ENCODE measurements around the gene PRM3. TPM values are rescaled to one million over a fixed set of nuclear protein-coding genes. Genes with fewer than 3 reads are reported as not detected.

PRM3 gene
- total RNA-seq, 1 donor from 2014 or later, result not detected

- H3K9me3 ChIP-seq, result no peaks in the 10 kb centered on the region
- no peak overlapping the region for H3K4me3 ChIP-seq
- intact Hi-C loops (cut with DNase I), result no loop called here
- H3K36me3 ChIP-seq, result no peaks in the 10 kb centered on the region
- H3K27ac ChIP-seq, result peak overlapping the region; percentile 82
- no peaks in the 10 kb centered on the region for H3K27me3 ChIP-seq
- DNase-seq, result no peak
- peak; percentile 20 for ATAC-seq
- H3K4me1 ChIP-seq, result peaks cover 30% of the 10 kb centered on the region
- no peak for TF ChIP-seq CTCF (IDR thresholded peaks at IDR 0.05)
Measured at GRCh38 chr16:11307639-11308492, 34.4 kb upstream of the PRM3 start.

GRCh38 chr16:11306997-11307638 lies 33.7 kb upstream of the PRM3 start:
- intact Hi-C loops (cut with DNase I), result no loop called here
- Histone ChIP-seq H3K27me3 (no peaks in the 10 kb centered on the region), H3K27ac (peak overlapping the region; percentile 82), H3K4me1 (peaks cover 25% of the 10 kb centered on the region), H3K9me3 (no peaks in the 10 kb centered on the region), H3K4me3 (no peak overlapping the region), H3K36me3 (no peaks in the 10 kb centered on the region)
- DNase-seq (no peak), ATAC-seq (peak; percentile 78)
- TF ChIP-seq CTCF (IDR thresholded peaks at IDR 0.05), result no peak

- H3K9me3 ChIP-seq, result no peaks in the 10 kb centered on the region
- no peaks in the 10 kb centered on the region for H3K36me3 ChIP-seq
- H3K4me3 ChIP-seq, result no peak overlapping the region
- ATAC-seq, result no peak
- no peak overlapping the region for H3K27ac ChIP-seq
- DNase-seq, result no peak
- H3K4me1 ChIP-seq, result peaks cover 25% of the 10 kb centered on the region
- intact Hi-C loops (cut with DNase I), result no loop called here
- no peaks in the 10 kb centered on the region for H3K27me3 ChIP-seq
- no peak for TF ChIP-seq CTCF (IDR thresholded peaks at IDR 0.05)
Measured at GRCh38 chr16:11306381-11306780, 33.0 kb upstream of the PRM3 start.

GRCh38 chr16:11303405-11304138 lies 30.1 kb upstream of the PRM3 start:
- Histone ChIP-seq H3K27ac (peak overlapping the region; percentile 74), H3K36me3 (no peaks in the 10 kb centered on the region), H3K4me1 (peaks cover 11% of the 10 kb centered on the region), H3K4me3 (no peak overlapping the region), H3K27me3 (no peaks in the 10 kb centered on the region), H3K9me3 (no peaks in the 10 kb centered on the region)
- intact Hi-C loops (cut with DNase I), result no loop called here
- DNase-seq (peak; percentile 82), ATAC-seq (peak; percentile 80)
- TF ChIP-seq CTCF (IDR thresholded peaks at IDR 0.05), result no peak

- peak overlapping the region; percentile 74 for H3K27ac ChIP-seq
- no peak for TF ChIP-seq CTCF (IDR thresholded peaks at IDR 0.05)
- no peaks in the 10 kb centered on the region for H3K36me3 ChIP-seq
- peaks cover 8% of the 10 kb centered on the region for H3K4me1 ChIP-seq
- ATAC-seq (no peak), DNase-seq (no peak)
- intact Hi-C loops (cut with DNase I), result no loop called here
- no peak overlapping the region for H3K4me3 ChIP-seq
- no peaks in the 10 kb centered on the region for H3K27me3 ChIP-seq
- H3K9me3 ChIP-seq, result no peaks in the 10 kb centered on the region
Measured at GRCh38 chr16:11302977-11303376, 29.5 kb upstream of the PRM3 start.

Data from upper lobe of right lung (tissue), 1 donor.